ENCODE results near the gene EID3.
"Not testable (repeated sequence)": the region's sequence is repeated elsewhere in the genome, so short reads cannot be mapped to it uniquely, and the experiment has no call there.

The EID3 gene

DNA sequence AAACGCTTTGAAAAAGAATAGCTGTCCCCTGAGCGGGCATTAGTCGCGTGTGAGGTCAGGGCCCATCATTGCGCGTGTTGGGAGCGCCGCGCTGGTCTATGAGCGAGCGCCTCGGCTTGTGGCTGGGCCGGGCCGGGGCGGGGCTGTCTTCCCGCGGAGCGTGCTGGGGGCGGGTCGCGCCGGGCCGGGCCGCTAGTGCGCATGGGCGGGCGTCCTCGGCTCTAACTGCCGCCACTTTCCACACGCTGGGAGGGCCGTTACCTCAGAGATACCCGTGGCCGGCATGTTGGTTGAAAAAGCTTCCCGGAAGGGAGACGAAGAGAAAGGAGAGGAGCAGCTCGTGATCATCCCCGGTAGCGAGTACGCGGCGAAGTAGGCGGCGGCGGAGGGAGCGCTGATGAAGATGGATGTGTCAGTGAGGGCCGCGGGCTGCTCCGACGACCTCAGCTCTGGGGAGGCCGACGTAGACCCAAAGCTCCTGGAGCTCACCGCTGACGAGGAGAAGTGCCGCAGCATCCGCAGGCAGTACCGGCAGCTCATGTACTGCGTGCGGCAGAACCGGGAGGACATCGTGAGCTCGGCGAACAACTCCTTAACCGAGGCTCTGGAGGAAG is at the start of gene EID3:
EID3 (plus strand) TSS at position 202 of the 614 bp plus-strand sequence; CDS start at position 398, 196 bp downstream.
- DNase-seq (ENCODE audit: low read depth), result peak; percentile 78

DNA sequence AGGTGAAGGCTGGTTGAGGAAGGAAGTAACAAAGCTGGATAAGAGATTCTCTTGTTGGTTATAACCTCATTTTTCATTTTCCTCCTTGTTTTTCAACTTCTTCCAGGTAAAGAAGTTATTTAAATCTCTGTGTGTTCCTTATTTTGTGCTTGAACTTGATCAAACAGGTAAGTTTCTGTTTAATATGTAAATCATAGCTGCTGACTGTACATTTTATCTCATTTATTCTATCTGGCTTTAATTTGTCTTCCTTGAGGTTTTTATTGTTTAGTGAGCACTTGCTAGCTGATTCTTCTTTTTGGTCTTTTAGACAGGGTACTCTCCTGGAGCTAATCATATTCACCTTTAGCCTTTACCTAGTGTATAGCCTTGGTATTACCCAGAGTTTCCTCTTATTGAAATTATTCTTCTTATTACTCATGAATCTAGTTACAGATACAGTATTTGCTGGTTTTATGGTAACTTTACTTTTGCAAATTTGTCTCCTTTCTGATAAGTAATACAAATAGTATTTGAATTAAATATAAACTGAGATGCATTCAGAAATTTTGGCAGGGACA is 45.5 kb upstream of the EID3 start:
- no peak for DNase-seq (ENCODE audit: low read depth)

DNA sequence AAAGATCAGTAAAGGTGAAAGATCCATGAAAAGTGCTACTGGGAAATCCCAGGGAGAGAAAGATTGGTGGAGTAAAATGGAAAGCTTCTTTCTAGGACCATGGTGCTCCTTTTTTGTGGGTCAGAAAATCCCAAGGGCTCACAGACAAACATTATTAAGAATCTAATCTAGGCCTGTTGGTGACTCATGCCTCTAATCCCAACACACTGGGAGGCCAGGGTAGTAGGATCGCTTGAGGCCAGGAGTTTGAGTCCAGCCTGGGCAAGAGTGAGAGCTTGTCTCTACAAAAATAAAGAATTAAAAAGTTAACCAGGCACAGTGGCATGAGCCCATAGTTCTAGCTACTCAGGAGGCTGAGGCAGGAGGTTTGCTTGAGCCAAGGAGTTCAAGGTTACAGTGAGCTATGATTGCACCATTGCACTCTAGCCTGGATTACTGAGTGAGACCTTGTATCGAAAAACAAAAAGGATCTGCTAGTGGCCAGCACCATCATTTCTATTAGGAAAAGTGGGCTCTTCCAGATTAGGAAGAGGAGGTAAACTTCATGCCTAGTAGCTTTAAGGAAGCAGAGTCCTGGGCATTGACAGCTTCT is 45.0 kb upstream of the EID3 start:
- no peak for DNase-seq (ENCODE audit: low read depth)

DNA sequence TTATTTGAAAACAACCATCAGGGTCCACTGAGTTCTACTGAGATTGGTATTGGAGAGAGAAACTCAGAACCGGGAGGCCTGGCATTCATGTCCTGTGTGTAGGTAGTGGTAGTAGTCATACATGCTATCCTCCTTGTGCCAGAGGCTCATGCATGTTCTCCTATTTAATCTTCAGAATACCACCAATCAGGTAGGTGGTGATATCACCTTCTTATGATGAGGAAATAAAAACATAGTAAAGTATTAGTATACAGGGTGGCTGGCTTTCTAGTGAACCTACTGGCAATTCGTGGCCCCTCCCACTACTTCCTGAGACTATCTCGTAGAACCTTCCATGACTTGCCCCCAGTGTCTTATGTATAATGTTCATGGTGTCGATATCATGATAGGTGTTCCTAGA is 40.5 kb upstream of the EID3 start:
- DNase-seq (ENCODE audit: low read depth), result no peak

DNA sequence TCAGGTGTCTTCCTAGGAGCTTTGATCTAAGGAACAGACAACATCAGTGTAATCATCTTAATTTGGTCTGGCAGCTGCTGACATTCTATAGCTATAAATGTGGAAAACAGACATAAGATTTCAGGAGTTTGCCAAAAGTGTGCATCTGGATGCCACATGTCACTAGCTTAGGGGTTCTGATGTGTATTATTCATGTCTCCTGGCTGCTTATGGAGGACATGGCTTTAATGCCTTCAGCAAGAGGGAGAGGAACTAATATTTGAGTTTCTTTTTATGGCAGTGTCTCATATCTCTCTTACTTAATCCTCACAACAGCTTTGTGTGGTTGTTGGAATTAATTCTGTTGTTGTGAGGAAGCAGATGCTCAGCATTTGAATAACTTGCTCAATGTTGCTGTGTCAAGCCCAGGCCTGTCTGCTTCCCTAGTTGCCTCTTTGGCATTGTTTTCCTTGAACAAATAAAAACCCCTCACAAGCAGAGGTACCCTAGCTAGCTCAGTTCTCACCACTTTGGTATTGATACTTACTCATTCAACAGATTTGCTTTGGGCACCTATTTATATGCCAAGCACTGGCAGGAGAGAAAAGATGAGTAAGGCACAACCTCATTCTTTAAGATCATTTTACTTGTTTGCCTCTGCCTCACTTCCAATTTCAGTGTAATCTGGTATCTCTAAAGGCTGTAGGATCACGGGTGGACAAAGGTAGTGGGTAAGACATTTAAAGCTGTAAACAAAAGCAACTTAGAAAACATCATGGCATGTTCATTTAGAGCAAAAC is 39.8 kb upstream of the EID3 start:
- DNase-seq (ENCODE audit: low read depth), result no peak

DNA sequence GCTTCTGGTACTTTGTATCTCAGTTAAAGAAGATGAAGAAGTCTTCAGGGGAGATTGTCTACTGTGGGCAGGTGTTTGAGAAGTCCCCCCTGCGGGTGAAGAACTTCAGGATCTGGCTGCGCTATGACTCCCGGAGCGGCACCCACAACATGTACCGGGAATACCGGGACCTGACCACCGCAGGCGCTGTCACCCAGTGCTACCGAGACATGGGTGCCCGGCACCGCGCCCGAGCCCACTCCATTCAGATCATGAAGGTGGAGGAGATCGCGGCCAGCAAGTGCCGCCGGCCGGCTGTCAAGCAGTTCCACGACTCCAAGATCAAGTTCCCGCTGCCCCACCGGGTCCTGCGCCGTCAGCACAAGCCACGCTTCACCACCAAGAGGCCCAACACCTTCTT is 38.1 kb upstream of the EID3 start:
- DNase-seq (ENCODE audit: low read depth), result not testable (repeated sequence)

DNA sequence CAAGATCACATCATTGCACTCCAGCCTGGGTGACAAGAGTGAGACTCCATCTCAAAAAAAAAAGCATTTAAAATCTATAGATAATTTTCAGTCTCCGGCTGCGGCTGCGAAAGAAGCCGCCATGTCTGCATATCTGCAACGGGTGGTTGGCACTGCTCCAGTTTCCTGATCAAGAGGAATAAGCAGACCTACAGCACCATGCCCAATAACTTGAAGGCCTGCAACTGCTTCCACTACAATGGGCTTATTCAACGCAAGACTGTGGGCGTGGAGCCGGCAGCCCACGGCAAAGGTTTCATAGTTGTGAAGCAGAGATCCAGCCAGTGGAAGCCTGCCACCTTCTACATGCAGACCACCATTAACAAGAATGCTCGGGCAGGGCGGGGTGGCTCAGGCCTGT is 30.6 kb upstream of the EID3 start:
- DNase-seq (ENCODE audit: low read depth), result no peak

DNA sequence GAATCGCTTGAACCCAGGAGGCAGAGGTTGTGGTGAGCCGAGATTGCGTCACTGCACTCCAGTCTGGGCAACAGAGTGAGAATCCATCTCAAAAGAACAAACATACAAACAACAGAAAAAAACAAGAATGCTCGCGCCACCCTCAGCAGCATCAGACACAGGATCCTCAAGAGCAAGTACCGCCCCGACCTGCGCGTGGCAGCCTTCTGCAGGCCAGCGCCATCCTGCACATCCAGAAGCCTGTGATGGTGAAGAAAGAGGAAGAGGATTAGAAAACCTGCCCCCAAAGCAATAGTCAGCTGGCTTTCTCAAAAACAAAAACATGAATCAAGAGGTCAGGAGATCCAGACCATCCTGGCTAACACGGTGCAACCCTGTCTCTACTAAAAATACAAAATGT is 30.0 kb upstream of the EID3 start:
- DNase-seq (ENCODE audit: low read depth), result no peak

DNA sequence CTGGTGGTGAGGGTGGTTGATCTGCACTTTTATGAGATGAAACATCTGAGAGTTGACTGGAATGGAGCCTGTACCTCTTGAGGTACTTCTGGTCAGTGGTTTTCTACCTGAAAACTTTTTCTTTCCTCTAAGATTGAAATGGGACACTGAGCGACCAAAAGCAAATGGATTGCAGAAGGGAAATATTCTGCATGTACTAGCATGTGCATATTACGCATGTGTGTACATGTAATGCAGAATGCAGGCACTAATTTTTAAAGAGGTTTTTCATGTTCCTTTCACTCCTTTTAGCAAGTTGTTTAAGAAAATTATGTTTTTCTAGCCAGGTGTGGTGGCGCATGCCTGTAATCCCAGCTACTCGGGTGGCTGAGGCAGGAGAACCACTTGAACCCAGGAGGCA is 28.7 kb upstream of the EID3 start:
- DNase-seq (ENCODE audit: low read depth), result no peak

DNA sequence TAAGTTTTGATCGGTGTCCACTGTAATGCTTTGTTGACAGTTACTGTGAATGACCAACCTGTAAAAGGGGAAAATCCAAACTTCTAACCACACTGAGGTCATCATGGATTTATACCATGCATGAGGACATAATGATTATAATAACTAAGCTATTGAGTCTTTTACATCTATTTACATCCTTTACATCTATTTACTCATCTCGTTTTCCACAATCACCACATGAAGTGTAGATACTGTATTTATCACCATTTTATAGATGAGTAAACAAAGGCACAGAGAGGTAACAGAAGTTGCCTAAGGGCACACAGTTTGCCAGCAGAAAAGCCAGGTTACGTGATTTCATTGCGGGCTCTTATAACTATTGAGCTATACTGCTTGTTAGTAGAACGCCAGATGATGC is 27.9 kb upstream of the EID3 start:
- DNase-seq (ENCODE audit: low read depth), result no peak

DNA sequence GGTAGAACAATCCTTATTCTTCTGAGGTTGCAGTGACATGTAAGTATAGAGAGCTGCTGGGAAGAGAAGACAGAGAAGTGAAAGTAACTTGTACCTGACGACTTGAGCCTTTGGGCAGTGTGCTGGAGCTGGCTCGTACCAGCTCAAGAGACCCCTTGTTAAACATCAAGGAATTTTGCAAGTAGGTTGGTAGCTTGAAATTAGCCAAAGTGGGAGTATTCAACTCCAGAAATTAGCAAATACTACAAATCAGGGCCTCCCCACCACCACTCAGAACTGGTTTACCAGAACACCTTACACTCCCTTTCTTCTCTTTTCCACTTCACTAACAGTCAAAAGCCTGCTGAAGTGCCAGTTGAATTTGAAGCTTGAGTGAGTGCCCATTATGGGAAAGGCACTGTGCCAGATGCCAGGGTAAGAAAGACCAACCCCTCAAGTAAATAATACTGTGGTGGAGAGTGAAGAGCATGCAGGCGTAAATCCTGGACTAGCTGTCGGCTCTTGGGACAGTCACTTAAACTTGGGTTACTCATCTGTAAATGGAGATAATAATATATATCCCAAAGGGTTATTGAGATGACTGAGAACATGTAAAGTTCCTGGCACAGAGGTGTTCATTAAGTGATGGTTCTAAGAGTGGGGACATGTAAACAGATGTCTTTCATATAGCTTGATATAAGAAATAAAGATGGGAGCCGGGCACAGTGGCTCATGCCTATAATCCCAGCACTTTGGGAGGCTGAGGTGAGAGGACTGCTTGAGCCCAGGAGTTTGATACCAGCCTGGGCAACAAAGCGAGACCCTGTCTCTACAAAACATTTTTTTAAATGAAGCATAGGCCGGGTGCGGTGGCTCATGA is 27.0 kb upstream of the EID3 start:
- DNase-seq (ENCODE audit: low read depth), result no peak

DNA sequence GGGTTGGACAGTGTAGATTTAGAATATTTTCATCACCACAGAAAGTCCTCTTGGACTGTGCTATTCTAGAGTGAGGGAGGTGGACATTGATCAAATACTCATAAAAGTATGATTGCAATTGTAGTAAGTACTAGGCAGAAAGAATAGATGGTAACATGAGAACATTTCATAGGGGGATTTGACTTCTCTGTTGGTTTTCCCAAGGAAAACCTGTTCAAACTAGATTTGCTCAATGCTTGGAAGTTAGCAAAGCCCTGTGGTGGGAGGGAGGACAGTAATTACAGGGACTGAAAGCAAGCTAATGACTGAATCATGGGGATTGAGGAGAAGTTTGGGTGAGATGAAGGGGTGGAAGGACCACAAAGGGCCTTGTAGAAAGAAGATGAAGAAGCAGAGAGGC is 24.4 kb upstream of the EID3 start:
- no peak for DNase-seq (ENCODE audit: low read depth)

DNA sequence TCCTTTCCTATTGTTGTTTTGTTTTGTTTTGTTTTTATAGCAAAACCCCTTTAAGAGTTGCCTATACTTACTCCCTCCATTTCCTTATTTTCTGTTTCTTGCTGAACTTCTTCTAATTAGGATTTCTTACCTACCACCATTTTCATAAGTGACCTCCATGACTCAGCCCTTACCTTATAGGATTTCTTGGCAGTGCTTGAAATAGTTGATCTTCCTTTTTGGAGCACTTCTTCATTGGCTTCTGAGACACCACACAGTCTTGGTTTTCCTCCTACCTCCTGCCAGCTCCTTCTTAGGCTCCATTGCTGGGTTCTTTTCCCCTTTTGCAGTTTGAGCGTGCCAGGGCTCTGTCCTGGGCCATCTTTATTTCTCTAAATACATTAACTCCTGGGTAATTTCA is 23.4 kb upstream of the EID3 start:
- DNase-seq (ENCODE audit: low read depth), result no peak

DNA sequence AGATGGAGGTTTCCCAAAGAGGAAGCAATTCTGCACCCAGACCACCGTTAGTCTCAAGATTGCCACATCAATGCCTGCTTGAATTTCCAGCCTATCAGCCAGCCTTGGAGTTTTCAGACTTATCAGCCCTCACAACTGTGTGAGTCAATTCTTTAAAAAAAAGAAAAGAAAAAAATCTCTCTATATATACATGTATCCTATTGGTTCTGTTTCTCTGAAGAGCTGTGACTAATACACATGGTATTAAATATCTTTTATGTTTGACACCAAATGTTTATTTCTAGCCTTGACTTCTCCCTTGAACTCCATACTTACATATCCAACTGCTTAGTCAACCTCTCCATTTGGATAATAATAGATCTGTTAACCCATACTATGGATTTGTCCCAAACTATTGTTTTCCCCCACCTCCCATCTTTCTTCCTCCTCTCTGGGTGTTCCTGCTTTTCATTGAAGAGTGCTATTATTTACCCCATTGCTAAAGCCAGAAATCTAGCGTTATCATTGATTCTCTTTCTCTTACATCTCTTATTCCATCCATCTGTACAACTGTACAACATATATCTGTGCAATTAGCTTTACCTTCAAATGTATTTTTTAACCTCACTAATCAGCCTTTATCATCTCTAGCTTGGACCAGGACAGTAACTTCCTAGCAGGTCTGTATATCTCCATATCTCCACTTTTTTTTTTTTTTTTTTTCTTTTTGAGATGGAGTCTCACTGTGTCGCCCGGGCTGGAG is 22.7 kb upstream of the EID3 start:
- DNase-seq (ENCODE audit: low read depth), result no peak

DNA sequence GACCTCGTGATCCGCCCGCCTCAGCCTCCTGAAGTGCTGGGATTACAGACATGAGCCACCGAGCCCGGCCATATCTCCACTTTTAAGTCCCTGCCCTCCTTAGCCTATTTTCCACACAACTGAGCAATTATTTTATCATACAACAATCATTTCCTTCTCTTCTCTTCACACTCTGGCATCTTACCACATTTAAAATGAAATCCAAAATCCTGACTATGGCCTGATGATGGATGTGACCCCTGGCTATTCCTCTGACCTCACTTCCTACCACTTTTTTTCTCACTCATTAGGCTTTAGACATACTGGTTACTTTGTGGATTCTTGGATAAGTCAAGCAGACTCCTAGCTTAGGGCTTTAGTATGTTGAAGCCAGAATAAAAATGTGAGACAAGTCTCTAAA is 21.9 kb upstream of the EID3 start:
- DNase-seq (ENCODE audit: low read depth), result no peak

DNA sequence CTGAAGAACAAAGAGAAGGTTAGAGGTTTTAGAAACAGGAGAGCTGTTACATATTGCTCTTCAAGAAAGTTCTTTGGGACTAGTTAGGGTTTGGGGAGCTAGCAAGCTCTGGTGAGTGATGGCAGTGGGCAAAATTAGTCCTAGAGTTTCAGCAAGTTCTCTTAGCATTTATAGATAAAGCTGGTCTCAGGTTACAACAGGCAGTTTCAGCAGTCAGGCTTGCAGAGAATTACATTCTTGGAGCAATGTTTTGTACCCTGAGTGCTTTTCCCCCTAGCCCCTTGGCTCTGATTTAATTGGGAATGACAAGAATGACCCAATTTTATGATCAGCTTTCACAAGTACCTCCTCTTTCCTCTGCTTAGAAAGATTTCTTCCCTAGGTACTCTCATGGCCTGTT is 21.4 kb upstream of the EID3 start:
- no peak for DNase-seq (ENCODE audit: low read depth)

DNA sequence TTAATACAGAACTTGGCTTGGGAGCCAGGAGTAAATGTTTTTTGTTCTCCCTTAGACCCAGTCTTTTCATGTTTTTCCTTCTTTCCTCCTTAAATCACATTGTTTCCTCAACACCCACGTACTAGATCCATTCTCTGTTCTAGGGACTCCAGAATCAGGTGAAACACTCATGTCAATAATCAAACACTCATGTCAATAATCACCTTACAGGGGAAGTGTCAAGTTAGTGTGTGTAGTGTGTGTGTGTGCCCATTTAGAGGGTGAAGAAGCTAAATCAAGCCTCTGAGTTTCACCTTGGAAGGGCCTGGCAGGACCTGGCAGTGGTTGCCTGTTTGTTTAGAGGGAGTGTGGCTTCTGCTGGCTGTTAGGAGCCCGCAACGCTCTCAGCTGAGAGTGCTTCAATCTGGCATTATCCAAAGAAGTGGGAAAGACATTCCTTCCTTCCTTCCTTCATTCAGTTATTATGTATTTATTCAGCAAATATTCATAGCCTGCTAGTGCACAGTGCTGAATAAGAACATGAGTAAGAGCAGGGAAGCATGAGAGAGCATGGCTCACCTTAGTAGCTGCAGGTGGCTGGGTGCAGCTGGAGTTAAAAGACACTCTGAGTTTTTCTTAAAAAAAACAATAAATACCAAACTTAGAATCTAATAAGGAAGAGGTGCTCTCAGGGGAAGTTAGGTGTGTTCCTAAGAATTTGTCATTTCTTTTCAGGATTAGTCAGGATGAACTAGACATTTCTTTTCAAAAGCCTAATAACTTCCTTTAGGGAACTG is 17.6 kb upstream of the EID3 start:
- DNase-seq (ENCODE audit: low read depth), result no peak

DNA sequence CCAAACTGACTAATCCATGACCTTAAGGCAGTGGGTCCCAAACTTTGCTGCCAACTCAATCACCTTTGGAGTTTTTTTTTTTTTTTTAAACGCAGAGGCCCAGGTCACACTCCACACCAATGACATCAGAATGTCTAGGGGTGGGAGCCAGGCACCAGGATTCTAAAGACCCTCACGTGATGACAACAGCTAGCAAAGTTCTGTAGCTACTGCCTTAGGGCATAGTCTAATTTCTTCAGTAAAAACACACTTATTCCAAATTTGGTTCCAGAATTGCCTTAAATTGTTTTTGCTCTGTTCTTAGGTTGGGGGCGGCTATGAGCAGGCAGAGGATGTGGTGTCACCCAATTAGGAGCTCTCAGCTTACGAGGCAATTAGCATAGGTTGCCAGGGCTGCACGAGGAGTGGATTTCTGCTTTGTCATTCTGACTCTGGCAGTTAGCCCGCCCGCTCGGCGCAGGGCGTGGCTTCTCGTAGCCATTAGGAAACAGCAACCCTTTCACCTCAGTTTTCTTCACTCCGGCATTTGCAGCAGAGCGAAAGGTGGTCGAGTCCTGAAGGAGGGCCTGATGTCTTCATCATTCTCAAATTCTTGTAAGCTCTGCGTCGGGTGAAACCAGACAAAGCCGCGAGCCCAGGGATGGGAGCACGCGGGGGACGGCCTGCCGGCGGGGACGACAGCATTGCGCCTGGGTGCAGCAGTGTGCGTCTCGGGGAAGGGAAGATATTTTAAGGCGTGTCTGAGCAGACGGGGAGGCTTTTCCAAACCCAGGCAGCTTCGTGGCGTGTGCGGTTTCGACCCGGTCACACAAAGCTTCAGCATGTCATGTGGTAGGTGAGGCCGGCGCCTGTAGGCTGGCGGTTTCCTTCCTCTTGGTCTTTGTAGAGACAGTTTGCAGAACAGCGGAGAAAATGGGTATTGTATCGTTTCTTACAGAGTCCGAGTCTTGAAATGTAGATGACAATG is 16.7 kb upstream of the EID3 start:
- peak; percentile 73 for DNase-seq (ENCODE audit: low read depth)

DNA sequence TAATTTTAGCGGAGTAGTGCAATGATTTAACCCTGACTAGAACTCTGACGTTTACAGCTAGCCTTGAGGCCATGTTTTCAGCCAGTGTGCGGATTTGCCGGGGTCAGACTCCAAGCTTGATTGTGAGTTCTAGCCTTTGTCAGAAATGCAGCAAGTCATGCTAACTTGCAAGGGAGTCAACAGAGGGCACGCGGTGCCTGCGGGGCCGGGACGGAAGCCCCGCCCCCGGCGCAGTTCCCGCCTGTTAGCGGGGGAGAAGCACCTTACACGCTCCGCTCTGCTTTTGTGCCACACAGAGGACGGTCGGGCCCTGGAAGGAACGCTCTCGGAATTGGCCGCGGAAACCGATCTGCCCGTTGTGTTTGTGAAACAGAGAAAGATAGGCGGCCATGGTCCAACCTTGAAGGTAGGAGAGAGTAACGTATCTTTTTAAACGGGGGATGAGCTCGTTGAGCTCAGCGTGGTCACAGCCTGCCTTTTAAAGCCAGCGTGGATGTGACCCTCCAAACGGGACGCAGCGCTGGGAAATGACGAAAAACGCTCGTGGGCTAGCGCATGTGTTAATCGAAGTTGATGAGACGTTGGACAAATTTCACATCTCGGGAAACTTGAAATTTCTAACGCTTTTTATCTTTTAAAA is 14.8 kb upstream of the EID3 start:
- DNase-seq (ENCODE audit: low read depth), result peak; percentile 64
